ENCODE measurements around the gene FCRL1.

DNA sequence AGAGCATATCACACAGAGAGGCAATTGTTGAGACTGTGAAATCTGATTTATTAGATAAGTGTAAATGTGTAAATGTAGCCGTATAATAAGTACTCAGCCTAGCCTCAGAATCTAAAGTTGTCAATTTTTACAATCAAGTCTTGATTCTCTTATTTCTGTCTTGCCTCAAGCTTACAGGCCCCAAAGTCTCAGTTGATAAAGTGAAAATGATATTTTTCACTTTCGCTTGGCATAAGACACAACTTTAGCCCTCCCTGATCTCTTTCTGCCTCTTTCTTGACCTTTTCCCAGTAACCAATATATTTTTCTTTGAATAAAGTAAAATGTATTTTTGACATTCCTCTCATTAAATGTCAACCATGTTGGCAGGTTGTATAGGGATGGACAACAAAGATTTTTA lies 11.0 kb upstream of the FCRL1 start:
- TF ChIP-seq CTCF (IDR thresholded peaks at IDR 0.05) (no peak), EP300 (IDR thresholded peaks at IDR 0.05; ENCODE audit: low read depth) (no peak), POLR2A (IDR thresholded peaks at IDR 0.05) (no peak), POLR2AphosphoS5 (IDR thresholded peaks at IDR 0.05) (no peak)
